HG03095 (cell line): Measurements from ENCODE around the gene UPF3B.
"Not testable (repeated sequence)": the region's sequence is repeated elsewhere in the genome, so short reads cannot be mapped to it uniquely, and the experiment has no call there.

ENCODE experiments used
- ATAC-seq: cut with Tn5 transposase; IDR thresholded peaks from one replicate; pipeline ENCODE4 v1.9.1; 2021; ENCODE audit warnings: moderate library complexity; ENCODE audit not compliant: unreplicated experiment

UPF3B gene, protein sequence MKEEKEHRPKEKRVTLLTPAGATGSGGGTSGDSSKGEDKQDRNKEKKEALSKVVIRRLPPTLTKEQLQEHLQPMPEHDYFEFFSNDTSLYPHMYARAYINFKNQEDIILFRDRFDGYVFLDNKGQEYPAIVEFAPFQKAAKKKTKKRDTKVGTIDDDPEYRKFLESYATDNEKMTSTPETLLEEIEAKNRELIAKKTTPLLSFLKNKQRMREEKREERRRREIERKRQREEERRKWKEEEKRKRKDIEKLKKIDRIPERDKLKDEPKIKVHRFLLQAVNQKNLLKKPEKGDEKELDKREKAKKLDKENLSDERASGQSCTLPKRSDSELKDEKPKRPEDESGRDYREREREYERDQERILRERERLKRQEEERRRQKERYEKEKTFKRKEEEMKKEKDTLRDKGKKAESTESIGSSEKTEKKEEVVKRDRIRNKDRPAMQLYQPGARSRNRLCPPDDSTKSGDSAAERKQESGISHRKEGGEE

GRCh38 chrX:119852382-119853353, at the start of gene UPF3B:
Gene UPF3B, minus strand, starts transcription at chrX:119852963. Its CDS starts 35 bp downstream, at chrX:119852928.
- ATAC-seq, result peak; percentile 91

GRCh38 chrX:119900976-119901375, 48.2 kb upstream of the UPF3B start:
- ATAC-seq, result no peak

DNA sequence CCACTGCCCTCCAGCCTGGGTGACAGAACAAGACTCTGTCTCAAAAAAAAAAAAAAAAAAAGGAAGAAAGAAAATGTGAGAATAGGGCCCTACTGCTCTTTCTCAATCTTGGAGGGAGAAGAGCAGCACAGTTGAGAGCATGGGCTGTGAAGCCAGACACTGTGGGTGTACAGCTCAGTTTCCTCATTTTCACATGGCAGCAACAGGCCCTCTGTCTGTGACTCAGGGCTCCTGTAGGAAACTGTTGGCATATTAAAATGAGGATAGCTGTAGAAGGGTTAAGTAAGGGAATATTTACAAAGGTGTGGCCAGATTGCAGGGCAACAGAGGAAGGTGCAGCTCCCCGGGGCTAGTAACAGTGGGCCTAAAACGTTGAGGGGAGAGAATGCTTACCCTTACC, 46.4 kb upstream of the UPF3B start:
- no peak for ATAC-seq

DNA sequence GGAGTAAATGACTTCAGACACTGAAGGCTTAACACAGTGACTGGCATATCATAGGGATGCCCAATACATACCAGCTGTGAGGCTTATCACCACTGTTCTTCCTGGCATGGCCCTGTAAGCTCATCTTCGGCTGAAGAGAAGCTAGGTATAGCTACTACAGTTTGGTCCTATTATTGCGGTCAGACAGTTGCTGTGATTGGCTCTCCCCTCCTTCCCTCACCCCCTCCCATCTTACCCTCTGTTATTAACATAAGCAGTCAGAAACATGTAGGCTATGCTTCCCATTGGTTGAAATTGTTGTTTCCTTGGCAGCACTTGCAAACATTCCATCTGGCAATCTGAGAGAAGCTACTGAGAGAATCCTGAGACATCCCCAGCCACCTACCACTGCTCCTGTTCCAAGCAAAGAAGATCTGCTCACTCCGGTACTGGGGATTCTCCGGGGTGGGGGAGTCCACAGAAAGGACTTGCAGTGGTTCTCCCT, 43.1 kb upstream of the UPF3B start, which contains the start of gene AKAP14:
AKAP14 (plus strand) TSS at position 51 of the 484 bp plus-strand sequence. CDS start 7,331 bp downstream, outside the sequence.
- no peak for ATAC-seq

- not testable (repeated sequence) for ATAC-seq
These were observed 39.4 kb upstream of the UPF3B start for GRCh38 chrX:119891961-119892692.

- not testable (repeated sequence) for ATAC-seq
These were observed 37.9 kb upstream of the UPF3B start for GRCh38 chrX:119890626-119891025.

DNA sequence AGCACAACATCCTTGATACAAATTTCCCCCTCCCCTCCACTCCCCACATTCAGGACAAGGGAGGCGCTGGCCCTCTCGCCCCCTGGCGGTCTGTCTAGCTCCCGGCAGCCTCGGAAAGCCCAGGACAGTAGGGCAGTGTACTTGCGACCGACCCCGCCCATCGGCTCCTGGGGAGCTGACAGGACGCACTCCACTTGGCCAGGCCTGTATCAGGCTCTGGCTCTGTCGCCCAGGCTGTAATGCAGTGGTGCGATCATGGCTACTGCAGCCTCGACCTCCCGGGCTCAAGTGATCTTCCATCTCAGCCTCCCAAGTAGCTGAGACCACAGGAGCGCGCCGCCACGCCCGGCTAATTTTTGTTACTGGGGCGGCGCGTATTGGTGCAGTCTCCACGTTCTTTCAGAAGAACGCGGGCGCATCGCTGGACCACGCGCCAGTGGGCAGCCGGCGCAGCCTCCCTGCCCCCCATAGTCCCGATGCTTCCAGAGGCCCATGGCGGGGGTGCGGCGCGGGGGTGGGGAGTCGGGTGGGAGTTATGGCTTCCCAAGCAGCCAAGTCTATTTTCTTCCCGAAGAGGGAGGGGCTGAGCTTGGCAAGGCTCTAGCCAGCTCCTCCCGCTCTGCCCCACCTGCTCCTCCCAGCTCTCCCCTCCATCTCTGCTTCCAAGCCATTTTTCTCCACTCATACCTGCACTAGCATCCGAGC, 35.1 kb upstream of the UPF3B start:
- no peak for ATAC-seq

GRCh38 chrX:119885554-119886428, 33.0 kb upstream of the UPF3B start:
- no peak for ATAC-seq

DNA sequence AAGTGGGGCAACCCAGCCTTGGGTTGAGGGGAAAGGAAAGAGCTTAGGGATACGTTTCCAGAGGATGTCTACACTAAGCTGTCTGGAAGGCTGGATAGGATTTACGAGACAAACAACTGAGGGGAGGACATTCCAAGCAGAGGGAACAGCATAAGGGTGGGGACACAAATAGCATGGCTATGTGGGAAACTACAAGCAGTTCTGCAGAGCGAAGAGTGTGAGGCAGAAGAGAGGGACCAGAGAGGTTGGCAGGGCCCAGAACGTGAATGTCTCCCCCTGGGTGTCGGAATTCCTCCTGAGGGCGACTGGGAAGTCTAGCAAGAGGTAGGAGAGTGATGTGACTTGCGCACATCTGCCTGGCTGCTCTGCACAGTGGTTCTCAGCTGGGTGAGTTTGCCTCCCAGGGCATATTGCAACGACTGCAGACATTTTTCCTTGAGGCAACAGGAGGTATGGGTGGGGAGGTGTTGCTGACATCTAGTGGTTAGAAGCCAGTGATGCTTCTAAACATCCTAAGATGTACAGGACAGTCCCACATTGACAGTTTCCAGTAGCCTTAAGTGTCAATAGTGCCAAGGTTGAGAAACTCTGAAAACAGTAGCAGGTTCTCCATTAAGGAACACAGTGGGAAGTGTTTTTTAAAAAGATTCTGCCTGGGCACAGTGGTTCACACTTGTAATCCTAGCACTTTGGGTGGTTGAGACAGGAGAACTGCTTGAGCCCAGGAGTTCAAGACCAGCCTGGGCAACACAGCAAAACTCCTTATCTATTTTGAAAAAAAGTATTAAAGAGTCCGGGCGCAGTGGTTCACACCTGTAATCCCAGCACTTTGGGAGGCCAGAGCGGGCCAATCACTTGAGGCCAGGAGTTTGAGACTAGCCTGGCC, 28.0 kb upstream of the UPF3B start:
- peak; percentile 89 for ATAC-seq

GRCh38 chrX:119880076-119880475, 27.3 kb upstream of the UPF3B start:
- ATAC-seq, result no peak

DNA sequence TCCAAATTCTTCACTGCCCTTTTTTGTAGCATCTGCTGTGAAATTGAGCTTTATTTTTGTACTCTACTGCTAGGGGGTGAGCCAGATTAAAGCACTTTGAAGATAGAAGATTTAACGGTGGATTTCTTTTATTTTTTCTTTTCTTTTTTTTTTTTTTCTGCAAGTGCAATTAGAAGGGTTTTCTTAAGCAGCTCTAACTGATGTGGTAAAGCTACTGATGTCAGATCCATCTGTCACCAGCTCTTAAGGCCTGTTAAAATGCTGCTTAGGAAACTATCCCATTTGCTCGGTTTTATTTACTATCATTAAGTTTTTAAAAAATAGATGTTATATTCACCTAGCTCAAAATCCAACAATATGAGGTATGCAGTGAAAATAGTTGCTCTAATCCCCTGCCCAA, 26.0 kb upstream of the UPF3B start:
- ATAC-seq, result no peak

DNA sequence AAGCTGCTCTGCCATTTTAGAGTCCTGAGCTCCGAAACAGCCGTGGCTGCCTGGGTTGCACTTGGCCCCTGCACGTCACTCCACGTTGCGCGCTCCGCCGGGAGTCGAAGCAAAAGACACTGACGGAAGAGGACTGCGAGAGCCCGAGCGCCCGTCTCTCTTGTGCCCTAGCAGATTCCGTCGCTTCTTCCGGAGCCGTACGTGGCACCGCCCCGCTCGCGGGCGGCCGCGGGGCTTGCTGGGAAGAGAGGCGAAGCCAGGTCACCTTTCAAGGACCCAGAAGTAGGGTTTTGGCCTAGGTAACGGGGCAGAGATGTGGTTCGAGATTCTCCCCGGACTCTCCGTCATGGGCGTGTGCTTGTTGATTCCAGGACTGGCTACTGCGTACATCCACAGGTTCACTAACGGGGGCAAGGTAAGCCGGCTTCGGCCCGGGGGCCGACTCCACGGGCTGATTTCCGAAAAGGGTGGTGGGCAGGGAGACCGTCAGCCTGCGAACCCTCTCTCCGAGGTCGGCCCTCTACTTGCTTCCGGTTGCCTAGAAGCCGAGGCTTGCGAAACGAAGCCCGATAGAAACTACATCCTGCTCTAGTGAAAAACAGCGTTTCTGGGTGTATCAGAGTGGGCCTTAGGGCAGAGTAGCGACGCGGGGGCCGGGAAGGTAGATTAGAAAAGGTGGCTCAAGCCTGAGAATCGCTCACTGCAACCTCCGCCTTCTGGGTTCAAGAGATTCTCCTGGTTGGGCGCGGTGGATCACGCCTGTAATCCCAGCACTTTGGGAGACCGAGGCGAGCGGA, 19.0 kb upstream of the UPF3B start, which contains the start of the genes NDUFA1 and RNF113A:
NDUFA1 (plus strand) TSS at position 234 of the 797 bp plus-strand sequence; CDS start at position 314, 80 bp downstream.
RNF113A (minus strand) TSS at position 135 of the 797 bp plus-strand sequence; CDS start at position 15, 120 bp downstream.
- ATAC-seq, result peak; percentile 92

DNA sequence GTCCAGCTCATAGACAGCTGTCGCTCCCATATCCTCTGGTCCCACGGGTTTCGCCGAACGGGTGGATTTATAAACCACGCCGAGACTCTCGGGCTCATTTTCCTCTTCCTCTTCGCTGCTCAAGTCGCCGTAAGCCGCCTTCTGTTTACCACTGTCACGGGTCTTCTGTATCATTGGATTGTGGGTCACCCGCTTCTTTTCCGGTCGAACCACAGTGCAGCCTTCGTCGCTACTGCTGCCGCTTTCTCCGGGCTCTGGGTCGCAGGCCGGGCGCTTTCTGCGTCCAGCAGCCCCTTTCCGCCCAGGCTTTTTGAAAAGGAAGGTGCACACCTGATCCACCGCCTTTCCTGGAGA, 18.5 kb upstream of the UPF3B start:
- ATAC-seq, result peak; percentile 32

- no peak for ATAC-seq
These were observed 17.9 kb upstream of the UPF3B start for GRCh38 chrX:119870626-119871131.

DNA sequence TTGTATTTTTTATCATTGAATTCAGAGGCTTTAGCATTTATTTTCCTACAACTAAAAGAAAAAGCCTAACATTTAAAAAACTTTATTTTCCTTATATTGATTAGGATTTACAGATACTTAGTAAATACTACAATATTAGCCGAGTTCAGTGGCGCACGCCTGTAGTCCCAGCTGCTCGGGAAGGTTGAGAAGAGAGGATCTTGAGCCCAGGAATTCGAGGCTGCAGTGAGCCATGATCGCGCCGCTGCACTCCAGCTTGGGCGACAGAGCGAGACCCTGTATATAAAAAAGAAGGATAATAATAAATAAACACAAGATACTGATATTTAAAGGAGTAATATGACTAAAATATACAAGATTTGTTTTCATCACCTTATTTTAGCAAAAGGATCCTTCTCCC, 681 bp upstream of the UPF3B start:
- no peak for ATAC-seq

GRCh38 chrX:119833905-119834304, 18.9 kb downstream of the UPF3B start:
- ATAC-seq, result no peak

- no peak for ATAC-seq
These were observed 24.3 kb downstream of the UPF3B start for GRCh38 chrX:119828446-119828845.
